HEK293T (cell line): Measurements from ENCODE around the gene SFXN1.

Experiments used
- ARNT ChIP-seq: fragments of 450-650 bp; IDR thresholded peaks from 2 replicates; pipeline ENCODE4 v1.6.1; 2017; ENCODE audit warnings: mild to moderate bottlenecking
- BHLHE40 ChIP-seq: fragments of 450-650 bp; IDR thresholded peaks from 2 replicates; pipeline ENCODE4 v1.6.1; 2016; ENCODE audit warnings: mild to moderate bottlenecking, moderate library complexity, borderline replicate concordance
- ELF4 ChIP-seq: fragments of 450-650 bp; IDR thresholded peaks from 2 replicates; pipeline ENCODE4 v1.6.1; 2017; ENCODE audit warnings: antibody characterized with exemption
- FOXA1 ChIP-seq: fragments of 450-650 bp; IDR thresholded peaks from 2 replicates; pipeline ENCODE4 v1.6.1; 2016; ENCODE audit warnings: mild to moderate bottlenecking
- FOXK2 ChIP-seq: fragments of 450-650 bp; IDR thresholded peaks from 2 replicates; pipeline ENCODE4 v1.6.1; 2016; ENCODE audit warnings: mild to moderate bottlenecking
- FOXM1 ChIP-seq: fragments of 450-650 bp; IDR thresholded peaks from 2 replicates; pipeline ENCODE4 v1.6.1; 2017; ENCODE audit warnings: mild to moderate bottlenecking, borderline replicate concordance
- NFRKB ChIP-seq: fragments of 450-650 bp; IDR thresholded peaks from 2 replicates; pipeline ENCODE4 v1.6.1; 2016; ENCODE audit warnings: mild to moderate bottlenecking, moderate library complexity
- SP1 ChIP-seq: fragments of 450-650 bp; IDR thresholded peaks from 2 replicates; pipeline ENCODE4 v1.6.1; 2017
- SUZ12 ChIP-seq: fragments of 450-650 bp; IDR thresholded peaks from 2 replicates; pipeline ENCODE4 v1.6.1; 2016; ENCODE audit warnings: mild to moderate bottlenecking
- TARDBP ChIP-seq: fragments of 450-650 bp; IDR thresholded peaks from 2 replicates; pipeline ENCODE4 v1.6.1; 2016
- ZNF384 ChIP-seq: fragments of 450-650 bp; IDR thresholded peaks from 2 replicates; pipeline ENCODE4 v1.6.1; 2016
- TF ChIP-seq, protein P1 (sequence below): fragments of 450-650 bp; IDR thresholded peaks from 2 replicates; pipeline ENCODE4 v1.6.1; 2016

DNA sequence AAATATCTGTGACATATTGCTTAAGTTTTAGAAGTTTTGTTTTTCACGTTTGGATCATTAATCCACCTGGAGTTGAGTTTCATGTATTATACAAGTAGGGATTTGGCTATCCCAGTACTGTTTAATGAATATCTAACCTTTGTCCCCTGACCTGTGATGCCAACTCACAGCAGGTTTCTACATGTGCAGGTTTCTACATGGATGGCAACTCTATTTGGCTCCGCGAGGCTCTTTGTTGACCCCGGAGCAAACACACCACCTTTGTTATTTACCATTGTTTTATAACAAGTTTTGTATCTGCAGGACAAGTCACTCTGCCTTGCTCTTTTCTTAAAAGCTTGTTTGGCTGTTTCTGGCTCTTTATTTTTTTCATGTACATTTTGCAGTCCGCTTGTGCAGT, 920 bp upstream of the SFXN1 start:
- TF ChIP-seq TARDBP, result no peak
- TF ChIP-seq FOXA1, result no peak
- TF ChIP-seq BHLHE40, result no peak
- no peak for TF ChIP-seq ZNF384
- TF ChIP-seq SP1, result no peak
- no peak for TF ChIP-seq ELF4
- no peak for TF ChIP-seq FOXM1
- TF ChIP-seq FOXK2, result no peak
- TF ChIP-seq NFRKB, result no peak
- TF ChIP-seq, protein P1, sequence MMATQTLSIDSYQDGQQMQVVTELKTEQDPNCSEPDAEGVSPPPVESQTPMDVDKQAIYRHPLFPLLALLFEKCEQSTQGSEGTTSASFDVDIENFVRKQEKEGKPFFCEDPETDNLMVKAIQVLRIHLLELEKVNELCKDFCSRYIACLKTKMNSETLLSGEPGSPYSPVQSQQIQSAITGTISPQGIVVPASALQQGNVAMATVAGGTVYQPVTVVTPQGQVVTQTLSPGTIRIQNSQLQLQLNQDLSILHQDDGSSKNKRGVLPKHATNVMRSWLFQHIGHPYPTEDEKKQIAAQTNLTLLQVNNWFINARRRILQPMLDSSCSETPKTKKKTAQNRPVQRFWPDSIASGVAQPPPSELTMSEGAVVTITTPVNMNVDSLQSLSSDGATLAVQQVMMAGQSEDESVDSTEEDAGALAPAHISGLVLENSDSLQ, result no peak
- no peak for TF ChIP-seq ARNT
- no peak for TF ChIP-seq SUZ12
